Measurements from ENCODE around the gene CFAP100.
A peak's percentile ranks its signal among the peaks of the same experiment; 100 is the strongest.

The CFAP100 gene

GRCh38 chr3:126459763-126460127, 65.0 kb downstream of the CFAP100 start:
- H3K4me1 Mint-ChIP-seq: peaks cover 34% of the 10 kb centered on the region
- peaks cover 100% of the 10 kb centered on the region for H3K36me3 Mint-ChIP-seq
- no peaks in the 10 kb centered on the region for H3K9me3 Mint-ChIP-seq
- no peak overlapping the region for H3K27ac Mint-ChIP-seq
- no peak overlapping the region for H3K4me3 Mint-ChIP-seq
- ATAC-seq (no peak), DNase-seq (ENCODE audit: low spot score in 2 of 2) (no peak)

DNA sequence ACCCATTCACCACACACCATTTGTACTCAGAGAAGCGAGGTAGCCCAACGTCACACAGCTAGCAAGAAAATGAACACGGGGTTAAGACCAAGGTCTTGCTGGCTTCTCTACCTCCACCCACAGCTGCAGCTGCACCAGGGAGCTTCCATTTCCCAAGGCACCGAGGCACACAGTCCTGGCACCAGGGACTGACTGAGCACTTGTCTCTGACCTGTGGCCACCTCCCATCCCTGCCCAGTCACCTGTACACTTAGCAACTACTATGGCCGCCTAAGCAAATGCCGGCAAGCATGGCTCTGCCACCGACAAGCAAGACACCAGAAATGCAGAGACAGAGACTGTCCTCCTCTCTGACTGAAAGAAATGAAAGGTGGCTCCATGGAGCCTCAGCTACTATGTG, 65.7 kb downstream of the CFAP100 start:
- Mint-ChIP-seq H3K4me3 (no peak overlapping the region), H3K4me1 (peaks cover 33% of the 10 kb centered on the region), H3K36me3 (peaks cover 100% of the 10 kb centered on the region), H3K9me3 (no peaks in the 10 kb centered on the region), H3K27ac (peak overlapping the region; percentile 12)
- DNase-seq (ENCODE audit: low spot score in 2 of 2): no peak
- no peak for ATAC-seq

- Mint-ChIP-seq H3K4me3 (no peak overlapping the region), H3K9me3 (no peaks in the 10 kb centered on the region), H3K27ac (no peak overlapping the region), H3K36me3 (peaks cover 100% of the 10 kb centered on the region), H3K4me1 (peaks cover 38% of the 10 kb centered on the region)
- DNase-seq (ENCODE audit: low spot score in 2 of 2): no peak
- ATAC-seq: no peak
These were observed 66.9 kb downstream of the CFAP100 start for GRCh38 chr3:126461450-126462070.

GRCh38 chr3:126463521-126463920, 68.8 kb downstream of the CFAP100 start:
- H3K36me3 Mint-ChIP-seq: peaks cover 99% of the 10 kb centered on the region
- peaks cover 36% of the 10 kb centered on the region for H3K4me1 Mint-ChIP-seq
- no peak for DNase-seq (ENCODE audit: low spot score in 2 of 2)
- no peaks in the 10 kb centered on the region for H3K9me3 Mint-ChIP-seq
- H3K27ac Mint-ChIP-seq: no peak overlapping the region
- no peak overlapping the region for H3K4me3 Mint-ChIP-seq
- no peak for ATAC-seq

DNA sequence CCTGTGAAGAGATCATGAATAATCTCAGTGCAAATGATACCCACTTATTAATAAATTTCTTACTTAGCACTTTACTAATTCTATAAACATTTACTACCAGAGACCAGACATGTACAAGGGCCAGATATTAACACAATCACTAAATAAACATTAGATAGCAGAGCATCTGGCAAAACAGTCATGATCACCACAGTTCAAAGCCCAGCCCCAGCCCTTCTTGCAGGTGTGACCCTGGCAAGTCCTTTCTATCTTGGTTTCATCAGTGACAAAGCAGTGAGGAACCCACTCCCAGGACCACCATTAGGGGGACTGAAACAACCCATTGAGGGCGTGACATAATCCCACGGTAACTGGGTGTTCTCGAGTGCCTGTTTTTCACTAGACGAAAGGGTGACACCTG, 69.4 kb downstream of the CFAP100 start:
- H3K9me3 Mint-ChIP-seq: no peaks in the 10 kb centered on the region
- H3K27ac Mint-ChIP-seq: peak overlapping the region; percentile 26
- DNase-seq (ENCODE audit: low spot score in 2 of 2) (no peak), ATAC-seq (no peak)
- H3K4me3 Mint-ChIP-seq: no peak overlapping the region
- peaks cover 42% of the 10 kb centered on the region for H3K4me1 Mint-ChIP-seq
- H3K36me3 Mint-ChIP-seq: peaks cover 99% of the 10 kb centered on the region

- DNase-seq (ENCODE audit: low spot score in 2 of 2) (no peak), ATAC-seq (no peak)
- Mint-ChIP-seq H3K27ac (peak overlapping the region; percentile 26), H3K4me3 (no peak overlapping the region), H3K36me3 (peaks cover 99% of the 10 kb centered on the region), H3K4me1 (peaks cover 46% of the 10 kb centered on the region), H3K9me3 (no peaks in the 10 kb centered on the region)
These were observed 69.8 kb downstream of the CFAP100 start for GRCh38 chr3:126464494-126464893.

- peaks cover 49% of the 10 kb centered on the region for H3K4me1 Mint-ChIP-seq
- peaks cover 99% of the 10 kb centered on the region for H3K36me3 Mint-ChIP-seq
- no peak for ATAC-seq
- no peak for DNase-seq (ENCODE audit: low spot score in 2 of 2)
- no peak overlapping the region for H3K27ac Mint-ChIP-seq
- H3K9me3 Mint-ChIP-seq: no peaks in the 10 kb centered on the region
- no peak overlapping the region for H3K4me3 Mint-ChIP-seq
These were observed 70.3 kb downstream of the CFAP100 start for GRCh38 chr3:126464997-126465396.

DNA sequence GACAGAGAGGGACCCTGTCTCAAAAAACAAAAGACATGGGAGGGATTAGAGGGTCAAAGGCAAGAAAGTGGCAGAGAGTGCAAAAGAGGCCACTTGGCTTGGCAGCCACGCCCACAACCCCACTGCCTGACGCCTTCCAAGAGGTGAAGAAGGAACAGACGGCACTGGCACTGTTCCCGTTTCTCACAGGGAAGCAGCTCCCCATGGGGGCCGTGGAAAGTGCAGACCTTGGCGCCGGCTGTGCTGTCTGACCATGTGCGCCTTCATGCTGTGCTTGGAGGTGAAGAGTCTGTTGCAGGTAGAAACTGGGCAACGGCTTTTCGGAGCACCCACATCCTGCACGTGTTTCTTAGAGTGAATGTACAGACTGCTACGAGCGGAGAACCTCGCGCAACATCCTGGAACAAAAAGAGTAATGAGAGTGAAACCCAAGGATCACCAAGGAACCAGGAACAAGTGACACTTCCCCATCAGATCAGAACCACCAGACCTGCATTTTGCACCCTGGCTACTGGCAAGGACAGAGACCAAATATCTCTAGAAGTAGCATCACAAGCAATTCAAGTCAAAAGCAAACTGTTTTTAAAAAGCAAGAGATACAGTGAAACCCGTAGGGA, 71.3 kb downstream of the CFAP100 start:
- peaks cover 43% of the 10 kb centered on the region for H3K4me1 Mint-ChIP-seq
- H3K27ac Mint-ChIP-seq: no peak overlapping the region
- ATAC-seq: no peak
- no peak for DNase-seq (ENCODE audit: low spot score in 2 of 2)
- H3K4me3 Mint-ChIP-seq: no peak overlapping the region
- peaks cover 99% of the 10 kb centered on the region for H3K36me3 Mint-ChIP-seq
- no peaks in the 10 kb centered on the region for H3K9me3 Mint-ChIP-seq

DNA sequence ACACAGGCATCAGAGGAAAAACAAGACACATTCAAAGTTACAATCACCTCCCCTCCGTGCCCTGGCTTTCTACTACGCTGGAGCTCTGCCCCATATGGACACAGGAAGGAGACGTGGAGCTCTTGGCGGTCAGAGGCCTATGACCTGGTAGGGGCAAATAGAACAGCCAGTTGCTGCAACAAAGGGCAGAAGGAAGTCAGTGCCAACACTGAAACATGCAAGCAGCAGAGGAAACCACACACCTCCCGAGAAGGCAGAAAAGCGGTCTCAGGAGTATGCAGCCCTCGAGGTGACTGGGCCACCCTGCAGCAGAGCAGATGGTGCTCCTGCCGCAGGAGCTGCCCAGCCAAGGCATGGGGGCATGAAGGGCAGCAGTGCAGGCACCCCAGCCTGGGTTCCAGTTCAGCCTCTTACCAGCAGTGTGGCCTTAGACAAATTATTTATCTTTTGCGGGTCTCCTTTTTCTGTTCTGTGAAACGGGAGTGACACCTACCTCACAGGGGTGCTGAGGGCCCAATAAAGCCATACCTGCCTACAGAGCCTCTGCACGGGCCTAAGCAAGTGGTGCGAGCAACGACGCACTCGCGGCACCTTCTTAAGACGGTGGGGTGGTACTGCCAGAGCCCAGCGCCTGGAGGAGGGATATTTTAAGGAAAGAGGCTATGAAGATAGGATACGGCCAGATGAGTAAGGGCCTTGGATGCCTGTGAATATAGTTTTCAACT, 72.3 kb downstream of the CFAP100 start:
- Mint-ChIP-seq H3K9me3 (no peaks in the 10 kb centered on the region), H3K4me1 (peaks cover 44% of the 10 kb centered on the region), H3K27ac (peak overlapping the region; percentile 43), H3K36me3 (peaks cover 99% of the 10 kb centered on the region), H3K4me3 (no peak overlapping the region)
- DNase-seq (ENCODE audit: low spot score in 2 of 2) (no peak), ATAC-seq (peak; percentile 39)

DNA sequence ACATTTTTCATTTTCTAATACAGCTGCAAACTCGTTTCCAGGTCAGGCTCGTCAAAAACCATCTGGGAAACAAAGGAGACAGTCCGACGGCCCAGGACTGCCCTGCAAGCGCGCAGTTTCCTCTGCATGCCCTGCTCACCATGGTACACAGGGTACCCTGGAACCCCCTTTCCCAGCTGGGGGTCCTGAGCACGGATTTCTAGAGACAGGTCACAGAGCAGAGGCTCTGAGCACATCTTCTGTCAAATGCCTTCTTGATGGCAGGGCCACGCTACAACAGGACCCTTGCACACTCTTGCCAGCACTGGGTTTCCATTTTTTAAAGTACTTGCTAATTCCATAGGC, 72.9 kb downstream of the CFAP100 start:
- H3K36me3 Mint-ChIP-seq: peaks cover 99% of the 10 kb centered on the region
- H3K4me1 Mint-ChIP-seq: peaks cover 49% of the 10 kb centered on the region
- H3K27ac Mint-ChIP-seq: no peak overlapping the region
- no peak overlapping the region for H3K4me3 Mint-ChIP-seq
- no peak for ATAC-seq
- no peak for DNase-seq (ENCODE audit: low spot score in 2 of 2)
- H3K9me3 Mint-ChIP-seq: no peaks in the 10 kb centered on the region

GRCh38 chr3:126468028-126468891, 73.6 kb downstream of the CFAP100 start:
- Mint-ChIP-seq H3K27ac (peak overlapping the region; percentile 87), H3K9me3 (no peaks in the 10 kb centered on the region), H3K36me3 (peaks cover 99% of the 10 kb centered on the region)

GRCh38 chr3:126469479-126469878, 74.8 kb downstream of the CFAP100 start:
- DNase-seq (ENCODE audit: low spot score in 2 of 2): no peak
- Mint-ChIP-seq H3K4me3 (no peak overlapping the region), H3K27ac (peak overlapping the region; percentile 87), H3K9me3 (no peaks in the 10 kb centered on the region), H3K4me1 (peaks cover 60% of the 10 kb centered on the region), H3K36me3 (peaks cover 95% of the 10 kb centered on the region)
- ATAC-seq: no peak

More at GRCh38 chr3:126468028-126468891, 73.6 kb downstream of the CFAP100 start:
- Mint-ChIP-seq H3K4me3 (no peak overlapping the region), H3K4me1 (peaks cover 56% of the 10 kb centered on the region)
- DNase-seq (ENCODE audit: low spot score in 2 of 2) (no peak), ATAC-seq (no peak)

- peak overlapping the region; percentile 81 for H3K27ac Mint-ChIP-seq
- H3K4me1 Mint-ChIP-seq: peaks cover 52% of the 10 kb centered on the region
- H3K36me3 Mint-ChIP-seq: peaks cover 67% of the 10 kb centered on the region
- H3K4me3 Mint-ChIP-seq: peak overlapping the region; percentile 80
- H3K9me3 Mint-ChIP-seq: no peaks in the 10 kb centered on the region
- DNase-seq (ENCODE audit: low spot score in 2 of 2) (no peak), ATAC-seq (no peak)
These were observed 77.7 kb downstream of the CFAP100 start for GRCh38 chr3:126472277-126473006.

DNA sequence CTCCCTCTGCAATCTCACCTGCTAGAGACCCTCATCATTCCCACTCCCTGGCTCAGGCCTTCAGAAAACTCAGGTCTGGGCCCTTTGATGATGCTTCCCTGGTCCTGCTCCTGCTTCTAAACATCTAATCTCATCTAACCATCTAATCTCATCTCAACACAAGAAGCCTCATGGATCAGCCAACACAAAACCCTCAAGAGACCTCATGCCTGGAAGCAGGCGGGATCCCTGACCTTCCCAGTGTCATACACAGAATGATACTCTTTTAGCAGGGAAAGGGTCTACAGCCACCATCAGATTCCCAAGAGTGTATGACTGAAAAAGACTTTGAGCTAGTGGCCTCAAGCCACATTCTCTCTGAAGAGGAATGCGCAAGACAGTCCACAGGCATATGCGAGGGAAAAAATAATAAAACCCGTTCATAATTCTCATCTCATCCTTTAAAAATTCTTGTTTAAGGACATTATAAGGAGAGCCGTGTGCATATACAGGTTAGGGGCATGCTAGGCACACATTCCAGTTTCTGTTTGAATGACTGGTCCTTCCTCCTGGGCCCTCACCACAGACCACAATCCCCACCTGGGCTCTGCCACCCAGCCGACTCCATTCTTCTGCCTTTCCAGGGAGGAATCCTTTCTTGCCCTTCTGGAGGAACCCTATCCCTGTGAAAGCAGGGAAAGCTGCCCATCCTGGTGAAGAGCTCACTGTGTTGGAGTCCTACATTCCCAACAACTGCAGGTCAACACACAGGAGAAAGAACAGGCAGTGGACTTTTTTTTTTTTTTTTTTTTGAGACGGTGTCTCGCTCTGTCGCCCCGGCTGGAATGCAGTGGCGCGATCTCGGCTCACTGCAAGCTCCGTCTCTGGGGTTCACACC, 78.8 kb downstream of the CFAP100 start:
- Mint-ChIP-seq H3K9me3 (no peaks in the 10 kb centered on the region), H3K36me3 (peaks cover 58% of the 10 kb centered on the region), H3K4me1 (peaks cover 47% of the 10 kb centered on the region), H3K27ac (peak overlapping the region; percentile 81), H3K4me3 (peak overlapping the region; percentile 80)
- ATAC-seq: no peak
- DNase-seq (ENCODE audit: low spot score in 2 of 2): no peak
